Left ventricle myocardium superior (tissue), 1 donor: Measurements from ENCODE around the gene ZBTB47. TPM values are rescaled to one million over a fixed set of nuclear protein-coding genes. Genes with fewer than 3 reads are reported as not detected.

Experiments used
- ATAC-seq: fragments of 200-7000 bp; cut with Tn5 transposase; one replicate; pipeline ENCODE4 v1.9.1; 2020; ENCODE audit warnings: mild to moderate bottlenecking, moderate library complexity
- DNase-seq: peaks from one replicate; pipeline ENCODE4 v3.0.0-alpha.2; 2020
- intact Hi-C: fragments of 100-400 bp; cut with micrococcal nuclease; formaldehyde crosslinking; loops from one replicate; pipeline ENCODE4 v1.11.0; 2022
- total RNA-seq: library from RNA; stranded (reverse); fragmentation: NEBNext Ultra II Directional; extraction: Animal tissue kit (Norgen Biotek cat#: 25700); gene quantifications from one replicate; pipeline ENCODE4 v1.2.1, GENCODE V29; 2021
- donor health status: DM: no; HTN: yes; CAD: no; lungs with severe emphysema.

The ZBTB47 gene
- total RNA-seq, 1 donor from 2014 or later, result 90.5 TPM

DNA sequence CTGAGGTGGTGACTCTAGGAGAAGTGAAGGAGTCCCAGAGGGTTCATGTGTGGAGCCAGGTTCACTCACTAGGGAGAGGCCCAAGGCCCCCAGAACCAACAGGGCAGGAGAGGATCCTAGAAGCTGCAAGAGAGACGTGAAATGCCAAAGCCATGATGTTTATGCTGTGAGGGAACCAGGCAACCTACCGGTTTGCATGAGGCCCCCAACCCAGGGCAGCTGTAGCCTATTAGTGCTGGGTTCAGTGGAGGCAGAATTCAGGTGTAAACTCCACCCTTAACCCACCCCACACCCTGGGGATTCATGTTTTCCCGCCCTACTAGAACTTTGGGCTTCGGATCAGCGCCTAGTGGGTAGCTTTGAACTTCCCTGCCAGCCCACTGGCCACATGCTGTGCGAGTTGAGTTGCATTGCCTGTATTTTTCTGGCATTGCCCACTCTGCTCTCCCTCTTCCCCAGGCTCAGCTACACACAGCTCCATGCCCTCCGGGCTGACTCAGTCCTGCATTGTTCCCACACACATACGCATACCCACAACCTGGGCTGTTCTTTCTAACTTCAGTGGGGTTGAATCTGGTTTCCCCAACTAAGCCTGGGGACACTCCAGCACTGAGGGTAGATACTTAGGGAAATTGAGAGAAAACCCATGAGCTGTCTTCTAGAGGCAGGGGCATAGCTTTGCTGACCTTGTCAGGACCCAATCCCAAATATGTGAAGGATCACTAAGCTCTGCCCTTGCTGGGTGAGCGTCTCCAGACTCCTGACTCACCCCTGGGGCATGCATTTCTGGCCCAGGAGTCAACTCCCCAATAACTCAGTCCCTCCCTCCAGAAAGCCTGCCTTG lies 2.0 kb upstream of the ZBTB47 start:
- DNase-seq, result no peak
- intact Hi-C loops, result no loop called here
- no peak for ATAC-seq

DNA sequence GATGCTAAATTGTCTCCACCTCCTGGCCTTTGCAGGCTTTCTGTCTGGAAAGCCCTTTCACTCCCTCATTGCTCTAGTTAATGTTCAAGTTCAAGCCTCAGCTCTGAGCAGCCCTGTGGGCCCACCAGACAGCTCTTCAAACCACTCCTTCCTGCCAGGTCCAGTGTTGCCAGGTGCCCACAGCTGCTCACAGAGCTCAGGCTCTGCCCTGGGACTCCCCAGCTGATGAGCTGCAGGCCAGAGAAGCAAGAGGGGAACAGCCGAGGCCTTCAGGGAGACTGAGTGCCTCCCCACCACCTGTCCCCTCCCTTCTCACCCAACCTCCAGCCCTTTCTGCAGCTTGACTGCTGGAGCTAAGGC lies 1.3 kb upstream of the ZBTB47 start:
- intact Hi-C loops, result no loop called here
- DNase-seq (no peak), ATAC-seq (no peak)

- peak; percentile 67 for DNase-seq
- intact Hi-C loops, result no loop called here
- peak; percentile 30 for ATAC-seq
Measured at GRCh38 chr3:42652611-42653302, 740 bp upstream of the ZBTB47 start.

DNA sequence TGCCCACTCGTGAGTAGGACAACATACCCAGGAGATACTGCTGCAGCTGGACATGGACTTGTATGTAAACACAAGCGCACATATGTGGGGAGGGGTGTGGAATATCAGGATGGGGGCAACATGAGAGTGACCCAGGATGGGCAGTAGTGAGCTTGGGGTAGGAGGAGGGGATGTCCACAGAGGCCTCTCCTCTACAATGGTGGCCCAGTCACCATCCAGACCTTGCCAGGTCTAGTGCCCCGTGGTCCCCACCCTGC lies 266 bp upstream of the ZBTB47 start:
- no peak for DNase-seq
- intact Hi-C loops, result no loop called here
- no peak for ATAC-seq

DNA sequence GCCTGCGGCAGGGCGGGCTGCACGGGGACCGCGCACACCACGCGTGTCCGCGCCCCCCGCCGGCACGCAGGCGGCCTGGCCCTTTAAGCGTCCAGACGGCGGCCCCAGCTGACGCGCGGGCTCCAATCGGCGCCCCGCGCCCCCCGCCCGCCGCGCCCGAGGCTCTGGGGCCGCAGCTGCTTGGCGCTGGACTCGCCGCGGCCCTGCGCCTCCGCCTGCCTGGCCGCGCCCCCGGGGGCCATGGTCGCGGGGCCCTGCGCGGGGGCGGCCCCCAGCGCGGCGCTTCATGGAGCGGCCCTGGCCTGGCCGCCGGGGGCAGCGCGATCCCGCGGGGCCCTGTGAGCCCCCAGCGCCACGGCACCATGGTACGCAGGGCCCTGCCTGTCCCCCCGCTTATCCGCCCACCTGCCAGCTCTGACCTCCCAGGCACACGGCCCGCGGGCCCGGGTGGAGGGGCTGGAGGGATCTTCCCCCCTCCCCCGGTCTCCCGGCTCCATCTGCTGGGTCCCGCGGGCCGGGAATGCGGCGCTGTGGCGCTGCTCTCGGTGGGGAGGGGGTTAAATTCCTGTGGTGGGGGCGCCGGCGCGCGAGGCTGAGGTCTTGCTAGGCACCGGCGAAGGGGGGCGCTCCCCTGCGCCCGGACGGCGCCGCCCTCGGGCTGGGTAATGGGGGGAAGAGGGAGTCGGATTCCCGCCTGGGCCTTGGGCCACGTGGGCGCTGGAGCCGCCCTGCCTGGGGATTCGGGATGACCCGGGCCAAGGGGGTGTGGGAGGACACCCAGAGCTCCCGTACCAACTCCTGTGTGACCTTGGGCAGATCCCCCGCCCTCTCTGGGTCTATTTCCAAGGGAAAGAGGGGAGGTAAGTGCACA lies 1.1 kb downstream of the ZBTB47 start:
- intact Hi-C loops, result no loop called here
- ATAC-seq (peak; percentile 66), DNase-seq (peak; percentile 85)

DNA sequence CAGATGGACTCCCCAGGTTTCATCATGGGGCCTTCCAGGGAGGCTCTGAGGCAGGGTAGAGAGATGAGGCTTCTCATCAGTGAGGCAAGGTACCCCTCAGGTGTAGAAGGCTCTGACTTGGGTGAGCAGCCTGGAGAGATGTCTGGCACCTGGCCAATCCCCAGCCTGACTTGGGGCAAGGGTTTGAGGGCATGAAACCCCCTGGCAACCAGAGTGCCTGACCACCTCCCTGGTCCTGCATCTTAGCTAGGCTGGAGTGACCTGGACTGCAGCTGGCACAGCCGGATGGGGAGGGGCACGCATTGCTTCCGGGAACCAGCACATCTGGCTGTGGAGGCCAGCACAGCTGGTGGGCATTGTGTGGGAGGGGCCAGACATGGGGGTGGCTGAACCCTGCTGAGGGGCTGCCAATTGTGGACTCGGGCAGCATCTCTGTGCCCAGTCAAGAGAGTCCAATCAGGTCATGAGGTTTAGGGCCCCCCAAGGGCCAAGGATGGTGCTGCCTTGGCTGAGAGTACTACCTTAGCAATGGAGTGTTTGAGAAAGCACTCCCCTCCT lies 1.9 kb downstream of the ZBTB47 start:
- intact Hi-C loops, result no loop called here

DNA sequence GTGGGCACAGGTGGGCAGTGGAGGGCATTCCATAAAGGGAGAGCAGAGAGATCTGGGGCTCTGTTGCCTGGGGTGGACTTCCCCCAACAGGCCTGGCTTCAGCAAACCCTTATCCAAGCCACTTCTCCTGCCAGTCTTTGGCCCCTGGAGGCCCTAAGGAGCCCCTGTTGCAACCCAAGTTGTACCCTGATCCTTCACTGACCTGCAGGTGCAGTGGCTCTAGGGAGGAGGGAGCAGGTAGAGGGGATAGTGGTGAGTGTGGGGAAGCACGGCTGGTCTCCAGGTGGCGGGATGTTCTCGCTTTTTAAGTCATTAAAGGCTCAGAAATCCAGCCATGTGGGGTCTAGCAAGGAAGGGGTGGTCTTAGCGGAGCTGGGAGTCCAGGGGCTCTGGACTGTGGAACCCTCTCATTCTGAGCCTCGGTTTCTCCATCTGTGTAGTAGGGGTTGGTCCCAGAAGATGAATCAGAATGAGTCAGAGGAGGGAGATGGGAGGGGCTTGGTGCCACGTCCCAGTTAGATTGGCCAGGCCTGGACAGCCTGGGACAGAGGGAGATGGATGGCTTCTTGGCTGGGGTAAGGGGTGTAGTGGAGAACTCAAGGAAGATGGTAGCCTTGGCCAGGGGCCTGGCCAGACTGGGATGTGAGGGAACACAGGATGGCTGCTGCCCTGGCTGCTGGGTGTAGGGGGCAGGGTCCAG lies 2.6 kb downstream of the ZBTB47 start:
- ATAC-seq, result no peak

More for the DNA sequence above, 1.9 kb downstream of the ZBTB47 start:
- DNase-seq (peak; percentile 56), ATAC-seq (no peak)

GRCh38 chr3:42656680-42657610 lies 3.4 kb downstream of the ZBTB47 start:
- intact Hi-C loops, result no loop called here
- DNase-seq (peak; percentile 26), ATAC-seq (no peak)

More for the DNA sequence above, 2.6 kb downstream of the ZBTB47 start:
- DNase-seq, result peak; percentile 33
- intact Hi-C loops, result no loop called here

DNA sequence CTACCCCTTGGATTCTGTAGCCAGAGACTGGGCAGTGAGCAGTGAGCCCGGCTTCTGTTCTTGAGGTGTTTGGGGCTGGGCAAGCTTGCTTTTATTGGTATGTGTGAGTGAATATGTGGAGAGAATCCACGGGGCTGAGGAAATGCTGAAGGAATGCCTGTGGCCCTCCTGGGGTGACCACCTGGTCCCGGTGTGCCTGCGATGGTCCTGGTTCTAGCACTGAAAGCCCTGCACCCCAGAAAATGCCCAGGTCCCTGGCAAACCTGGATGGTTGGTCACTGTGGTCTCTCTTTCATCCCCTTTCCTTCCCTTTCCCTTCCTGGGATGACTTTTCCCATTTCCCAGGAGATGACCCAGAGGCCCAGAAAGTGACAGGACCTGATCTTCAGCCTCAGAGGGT lies 4.2 kb downstream of the ZBTB47 start:
- DNase-seq (no peak), ATAC-seq (no peak)
- intact Hi-C loops, result no loop called here

DNA sequence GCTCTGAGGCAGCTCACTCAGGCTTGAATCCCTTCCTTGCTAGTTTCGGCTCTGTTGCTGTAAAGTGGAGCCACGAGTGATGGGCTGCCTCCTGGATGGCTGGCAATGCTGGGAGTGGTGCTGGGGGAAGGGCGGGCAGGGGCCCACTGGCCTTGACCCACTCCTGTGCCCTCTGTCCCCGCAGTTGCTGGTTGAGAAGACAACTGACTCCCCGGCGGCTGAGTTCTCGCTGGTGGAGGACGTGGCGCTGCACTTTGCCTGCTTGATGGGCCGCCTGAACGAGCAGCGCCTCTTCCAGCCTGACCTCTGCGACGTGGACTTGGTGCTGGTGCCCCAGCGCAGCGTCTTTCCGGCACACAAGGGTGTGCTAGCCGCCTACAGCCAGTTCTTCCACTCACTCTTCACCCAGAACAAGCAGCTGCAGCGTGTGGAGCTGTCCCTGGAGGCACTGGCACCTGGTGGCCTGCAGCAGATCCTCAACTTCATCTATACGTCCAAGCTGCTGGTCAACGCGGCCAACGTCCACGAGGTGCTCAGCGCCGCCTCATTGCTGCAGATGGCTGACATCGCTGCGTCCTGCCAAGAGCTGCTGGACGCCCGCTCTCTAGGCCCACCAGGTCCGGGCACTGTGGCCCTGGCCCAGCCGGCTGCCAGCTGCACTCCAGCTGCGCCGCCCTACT lies 4.7 kb downstream of the ZBTB47 start:
- ATAC-seq, result no peak
- intact Hi-C loops, result no loop called here
- DNase-seq, result peak; percentile 35

- intact Hi-C loops, result no loop called here
- ATAC-seq (no peak), DNase-seq (peak; percentile 35)
Measured at GRCh38 chr3:42658771-42659390, 5.4 kb downstream of the ZBTB47 start.

DNA sequence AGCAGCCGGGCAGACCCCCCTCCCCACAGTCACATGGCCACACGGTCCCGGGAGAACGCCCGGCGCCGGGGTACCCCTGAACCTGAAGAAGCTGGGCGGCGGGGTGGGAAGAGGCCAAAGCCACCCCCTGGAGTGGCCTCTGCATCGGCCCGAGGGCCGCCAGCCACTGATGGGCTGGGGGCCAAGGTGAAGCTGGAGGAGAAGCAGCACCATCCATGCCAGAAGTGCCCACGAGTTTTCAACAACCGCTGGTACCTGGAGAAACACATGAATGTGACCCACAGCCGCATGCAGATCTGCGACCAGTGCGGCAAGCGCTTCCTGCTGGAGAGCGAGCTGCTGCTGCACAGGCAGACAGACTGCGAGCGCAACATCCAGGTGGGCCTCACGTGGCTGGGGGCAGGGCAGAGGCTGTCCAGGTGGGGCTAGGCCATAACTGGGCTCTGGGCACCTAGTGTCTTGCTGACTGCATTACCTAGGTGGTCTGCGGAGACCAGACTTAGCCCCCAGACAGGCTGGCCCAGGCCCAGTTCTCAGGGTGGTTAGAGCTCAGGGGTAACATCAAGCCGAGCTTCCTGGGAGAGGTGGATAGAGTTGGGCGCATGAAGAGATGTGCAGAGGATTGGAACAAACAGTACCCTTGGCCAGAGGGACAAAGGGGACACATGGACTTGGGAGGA lies 6.1 kb downstream of the ZBTB47 start:
- intact Hi-C loops, result no loop called here
- DNase-seq (peak; percentile 52), ATAC-seq (peak; percentile 4)

DNA sequence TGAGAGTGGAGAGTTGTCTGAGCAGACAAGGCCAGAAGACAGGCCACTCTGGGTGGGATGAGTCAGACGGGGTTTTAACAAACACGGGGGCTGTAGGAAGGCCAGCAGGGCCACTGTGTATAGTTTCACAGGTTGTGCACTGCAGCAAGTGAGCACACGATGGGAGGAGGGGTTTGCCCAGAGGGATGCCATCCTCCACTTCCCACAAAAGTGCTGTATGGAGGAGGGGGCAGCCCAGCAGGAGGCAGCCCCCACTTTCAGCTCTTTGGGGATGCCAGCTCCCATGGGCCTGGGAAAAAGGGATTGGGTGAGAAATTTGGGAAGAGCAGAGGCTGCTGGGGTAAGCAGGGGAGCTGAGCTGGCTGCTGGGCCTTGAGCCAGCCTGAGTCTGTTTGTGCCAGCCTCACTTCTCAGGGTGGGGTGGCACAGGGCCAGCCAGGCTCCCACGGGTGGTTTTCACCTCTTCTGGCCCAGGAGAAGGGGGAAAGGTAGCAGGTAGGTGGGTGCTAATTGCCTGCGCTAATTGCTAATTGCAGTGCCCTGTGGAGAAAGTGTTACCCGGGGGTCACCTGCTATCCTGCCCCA lies 6.7 kb downstream of the ZBTB47 start:
- DNase-seq, result peak; percentile 81
- peak; percentile 39 for ATAC-seq
- intact Hi-C loops, result no loop called here

GRCh38 chr3:42660898-42661297 lies 7.4 kb downstream of the ZBTB47 start:
- intact Hi-C loops, result no loop called here
- ATAC-seq, result peak; percentile 50
- DNase-seq, result peak; percentile 62

DNA sequence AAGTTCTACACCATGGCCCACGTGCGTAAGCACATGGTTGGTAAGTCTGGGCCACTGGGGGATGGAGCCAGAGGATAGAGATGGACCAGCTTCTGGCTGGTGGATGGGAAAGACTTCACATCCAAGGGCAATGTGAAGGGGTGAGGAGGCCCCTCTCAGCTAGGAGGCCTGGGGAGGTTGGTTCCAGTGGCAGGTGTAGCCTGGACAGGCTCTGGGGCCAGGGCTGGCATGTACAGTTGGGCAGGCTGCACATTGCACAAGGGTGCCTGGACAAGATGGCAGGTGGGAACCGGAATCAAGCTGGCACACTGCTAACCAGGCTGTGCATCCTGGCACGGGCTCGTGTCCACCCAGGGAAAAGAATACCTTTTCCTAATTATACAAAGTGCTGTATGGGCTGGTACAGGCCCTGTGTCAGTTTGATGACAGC lies 8.1 kb downstream of the ZBTB47 start:
- intact Hi-C loops, result no loop called here
- ATAC-seq (no peak), DNase-seq (peak; percentile 28)
